Measurements from ENCODE around the gene SYNDIG1L. TPM values are rescaled to one million over a fixed set of nuclear protein-coding genes. Genes with fewer than 3 reads are reported as not detected.

SYNDIG1L gene
- not detected for polyA plus RNA-seq

DNA sequence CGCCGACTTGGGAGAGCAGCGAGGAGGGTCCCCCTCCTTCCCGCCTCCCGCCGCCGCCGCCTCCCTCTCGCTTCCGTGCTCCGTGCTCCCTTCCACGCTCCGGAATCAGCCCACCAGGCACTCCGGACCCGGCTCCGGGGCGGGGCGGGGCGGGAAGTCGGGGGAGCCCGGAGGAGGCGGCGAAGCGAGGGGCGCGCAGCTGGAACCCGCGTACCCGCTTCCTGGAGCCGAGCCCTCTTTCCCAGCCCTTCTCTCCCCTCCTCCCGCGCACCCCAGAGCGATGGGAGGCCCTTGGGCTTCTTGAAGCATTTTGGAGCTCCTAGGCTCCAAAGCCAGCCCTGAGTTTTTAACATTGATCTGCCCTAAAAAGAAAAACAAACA lies at the start of gene SYNDIG1L:
TSS of gene SYNDIG1L (minus strand) at position 9 of the 381 bp plus-strand sequence. CDS start 16,466 bp downstream, outside the sequence.
- DNase-seq = no peak
- Mint-ChIP-seq H3K4me1 (peaks cover 2 to 6% of the 10 kb centered on the region in 2 donors), H3K9me3 (peaks cover 0 to 3% (median 0%) of the 10 kb centered on the region in 6 donors), H3K27me3 (ENCODE audit: low read depth in 3 of 3) (peaks cover 15 to 35% (median 19%) of the 10 kb centered on the region in 3 donors), H3K4me3 (peak within 1 kb of the TSS in 4 of 5 donors; percentile 34 to 77 (median 50)), H3K36me3 (no peaks in the 10 kb centered on the region), H3K27ac (no peak within 1 kb of the TSS)

DNA sequence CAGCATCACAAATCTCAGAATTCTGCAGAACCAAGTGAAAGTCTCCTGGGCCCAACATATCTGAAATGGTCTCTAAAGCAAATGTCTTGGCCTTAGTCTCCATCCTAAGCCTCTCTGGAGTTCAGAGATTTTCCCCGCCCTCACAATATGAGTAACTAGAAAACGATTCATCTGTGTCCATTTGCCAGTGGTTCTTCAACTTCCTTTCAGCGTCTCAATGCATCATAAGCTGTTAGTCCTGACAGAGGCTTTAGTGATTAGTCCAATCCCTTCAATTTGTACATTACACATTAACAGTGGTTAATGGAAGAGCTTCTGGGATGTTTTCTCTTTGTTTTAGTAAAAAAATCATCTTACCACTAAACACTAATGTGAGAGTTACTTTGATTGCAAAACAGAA lies 49.7 kb upstream of the SYNDIG1L start:
- Mint-ChIP-seq H3K36me3 (peaks cover 29 to 41% (median 41%) of the 10 kb centered on the region in 3 donors), H3K4me3 (no peak overlapping the region), H3K4me1 (no peaks in the 10 kb centered on the region), H3K27me3 (ENCODE audit: low read depth in 3 of 3) (peaks cover 0 to 2% (median 0%) of the 10 kb centered on the region in 3 donors), H3K9me3 (no peaks in the 10 kb centered on the region), H3K27ac (no peak overlapping the region)
- DNase-seq = no peak

DNA sequence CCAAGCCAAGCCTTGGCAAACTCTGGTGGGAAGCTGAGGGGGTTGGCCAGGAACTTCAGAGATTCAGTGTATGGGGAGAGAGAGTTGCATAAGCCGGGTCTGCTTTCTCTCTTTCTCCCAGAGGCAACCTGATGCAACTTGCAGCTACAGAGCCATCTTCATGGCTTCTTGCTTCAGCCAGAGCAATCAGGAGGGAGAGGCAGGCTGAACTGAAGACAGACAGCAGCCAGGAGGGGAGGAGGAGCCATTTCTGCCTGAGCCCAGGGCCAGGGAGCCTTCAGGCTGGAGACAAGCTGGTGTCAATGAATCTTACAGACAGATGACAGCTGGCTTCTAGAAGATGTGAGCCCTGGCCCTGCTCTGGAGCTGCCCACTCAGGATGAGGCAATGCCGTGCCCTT lies 48.4 kb upstream of the SYNDIG1L start:
- H3K4me1 Mint-ChIP-seq = no peaks in the 10 kb centered on the region
- DNase-seq = no peak
- peaks cover 21 to 34% (median 29%) of the 10 kb centered on the region in 3 donors for H3K36me3 Mint-ChIP-seq
- H3K9me3 Mint-ChIP-seq = no peaks in the 10 kb centered on the region
- no peak overlapping the region for H3K27ac Mint-ChIP-seq
- H3K4me3 Mint-ChIP-seq = no peak overlapping the region
- peaks cover 0 to 2% (median 0%) of the 10 kb centered on the region in 3 donors for H3K27me3 Mint-ChIP-seq (ENCODE audit: low read depth in 3 of 3)

DNA sequence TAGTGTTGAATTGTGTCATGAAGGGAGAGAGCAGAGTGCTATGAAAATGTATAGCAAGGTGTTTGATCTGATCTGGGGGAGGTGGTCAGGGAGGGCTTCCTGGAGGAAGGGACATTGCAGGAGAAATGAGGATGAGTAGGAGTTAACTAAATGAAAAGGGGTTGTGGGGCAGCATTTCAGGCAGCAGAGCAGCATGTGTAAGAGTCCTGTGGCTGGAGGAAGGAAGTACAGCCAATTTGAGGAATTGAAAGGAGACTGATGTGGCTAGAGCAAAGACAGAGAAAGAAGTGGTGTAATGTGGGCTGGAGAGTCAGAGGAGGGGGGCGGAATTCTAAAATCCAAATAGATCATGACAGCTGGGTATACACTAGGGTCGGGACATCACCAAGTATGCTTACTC lies 46.6 kb upstream of the SYNDIG1L start:
- Mint-ChIP-seq H3K9me3 (no peaks in the 10 kb centered on the region), H3K4me1 (no peaks in the 10 kb centered on the region), H3K4me3 (no peak overlapping the region), H3K36me3 (peaks cover 18 to 24% (median 21%) of the 10 kb centered on the region in 3 donors), H3K27me3 (ENCODE audit: low read depth in 3 of 3) (peaks cover 0 to 2% (median 0%) of the 10 kb centered on the region in 3 donors), H3K27ac (no peak overlapping the region)
- DNase-seq = no peak

DNA sequence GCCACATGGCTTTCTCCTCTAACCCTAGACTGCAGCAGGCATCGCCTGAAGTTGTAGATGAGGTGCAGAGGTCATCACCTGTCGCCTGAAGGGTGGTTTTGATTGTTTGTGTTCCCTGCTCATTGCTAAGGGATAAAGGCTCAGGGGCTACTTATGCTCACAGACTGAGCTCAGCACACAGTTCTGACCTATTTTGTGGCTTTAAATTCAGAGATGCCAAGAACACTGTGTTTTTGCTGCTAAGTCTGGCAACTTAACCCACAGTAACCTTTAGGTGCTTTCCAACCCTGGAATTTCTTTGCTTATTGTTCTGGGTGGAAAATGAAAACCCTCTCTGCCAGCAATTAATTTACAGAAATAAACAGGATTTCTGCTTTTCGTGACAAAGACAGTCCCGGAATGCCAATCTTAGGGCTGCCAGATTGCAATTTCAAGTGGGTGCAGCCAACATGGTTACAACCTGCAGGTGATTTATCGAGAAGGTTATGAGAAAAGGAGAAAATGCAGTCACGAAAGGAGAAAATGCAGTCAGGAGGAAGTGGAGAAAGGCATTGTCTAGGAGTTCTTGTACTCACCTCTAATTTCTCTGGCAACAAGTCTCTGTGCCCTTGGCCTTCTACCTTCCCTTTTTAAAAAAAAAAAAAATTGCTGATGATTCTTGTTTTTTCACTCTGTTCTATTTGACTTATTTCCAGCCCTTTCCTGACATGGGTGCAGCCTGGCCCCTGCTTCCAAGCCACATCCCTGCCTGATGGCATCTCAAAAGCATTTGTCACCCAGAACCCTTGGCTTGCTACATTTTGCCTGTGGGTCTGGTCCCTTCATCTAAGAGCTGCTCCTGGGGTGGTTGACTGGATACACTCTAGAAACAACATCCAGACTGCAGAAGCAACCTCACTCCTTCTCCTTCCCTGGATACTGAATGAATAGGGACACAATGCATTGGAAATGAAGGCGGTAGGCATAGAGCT lies 43.8 kb upstream of the SYNDIG1L start:
- Mint-ChIP-seq H3K9me3 (no peaks in the 10 kb centered on the region), H3K27me3 (ENCODE audit: low read depth in 3 of 3) (no peaks in the 10 kb centered on the region), H3K36me3 (peaks cover 10 to 13% (median 11%) of the 10 kb centered on the region in 3 donors), H3K4me3 (no peak overlapping the region), H3K4me1 (no peaks in the 10 kb centered on the region), H3K27ac (no peak overlapping the region)
- DNase-seq = no peak

DNA sequence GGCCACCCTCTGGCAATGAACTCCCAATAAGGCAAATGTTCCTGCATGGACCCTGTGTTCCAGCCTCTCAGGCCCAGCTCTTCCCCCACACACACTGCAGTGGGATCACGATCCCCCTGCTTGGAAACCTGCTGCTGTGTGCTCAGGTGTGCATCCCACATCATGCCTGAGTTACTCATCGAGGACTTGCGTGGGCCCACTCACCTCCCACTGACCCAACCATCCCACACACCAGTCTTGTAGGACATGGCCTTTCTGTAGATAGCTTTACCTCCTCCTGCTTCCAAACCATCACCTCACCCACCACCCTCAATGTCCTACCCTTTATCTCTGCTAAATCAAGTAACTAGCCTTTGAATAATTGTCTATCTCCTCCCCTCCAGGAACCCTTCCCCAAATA lies 42.5 kb upstream of the SYNDIG1L start:
- Mint-ChIP-seq H3K27me3 (ENCODE audit: low read depth in 3 of 3) (no peaks in the 10 kb centered on the region), H3K9me3 (no peaks in the 10 kb centered on the region), H3K4me1 (no peaks in the 10 kb centered on the region), H3K27ac (no peak overlapping the region), H3K4me3 (no peak overlapping the region), H3K36me3 (peaks cover 10 to 11% (median 11%) of the 10 kb centered on the region in 3 donors)
- no peak for DNase-seq

DNA sequence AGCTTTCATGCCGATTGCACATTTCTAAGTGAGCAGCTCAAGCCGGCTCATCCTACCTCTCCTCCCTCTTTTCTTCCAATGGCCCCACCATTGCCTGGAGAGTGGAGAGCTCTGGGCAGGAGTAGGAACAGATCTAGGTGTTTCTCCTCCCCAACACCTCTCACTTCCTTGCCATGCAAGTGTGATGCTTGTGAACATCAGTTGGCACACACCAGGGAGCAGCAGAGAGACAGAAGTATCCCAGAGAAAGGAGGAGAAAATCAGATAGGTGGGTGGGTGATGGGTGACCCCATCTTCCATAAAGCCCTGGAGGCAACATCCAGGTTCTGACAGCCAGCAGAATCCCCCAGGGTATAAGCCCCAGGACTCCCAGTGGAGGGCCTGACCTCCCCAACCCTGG lies 39.3 kb upstream of the SYNDIG1L start:
- Mint-ChIP-seq H3K36me3 (peaks cover 0 to 4% (median 0%) of the 10 kb centered on the region in 3 donors), H3K4me1 (no peaks in the 10 kb centered on the region), H3K9me3 (peaks cover 0 to 2% (median 0%) of the 10 kb centered on the region in 6 donors), H3K27me3 (ENCODE audit: low read depth in 3 of 3) (peaks cover 0 to 4% (median 0%) of the 10 kb centered on the region in 3 donors), H3K4me3 (no peak overlapping the region), H3K27ac (no peak overlapping the region)
- DNase-seq = no peak

DNA sequence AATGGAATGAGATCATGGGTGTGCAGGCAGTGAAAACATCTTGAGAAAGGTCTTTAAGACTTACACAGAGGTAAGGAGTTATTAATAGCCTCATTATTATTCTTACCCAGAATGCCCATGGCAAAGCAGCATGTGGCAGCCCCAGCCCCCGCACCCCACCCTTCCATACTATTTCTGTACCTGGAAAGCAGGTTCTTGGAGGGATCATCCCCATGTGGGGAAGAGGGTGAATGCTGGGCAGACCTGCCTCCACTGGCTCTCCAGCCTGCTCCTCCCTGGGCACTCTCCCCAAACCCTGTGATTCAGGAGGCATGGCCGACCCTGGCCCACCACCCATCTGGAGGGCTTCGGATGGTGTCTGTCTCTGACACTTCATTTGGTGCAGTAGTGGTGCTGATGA lies 38.8 kb upstream of the SYNDIG1L start:
- Mint-ChIP-seq H3K4me1 (no peaks in the 10 kb centered on the region), H3K36me3 (peaks cover 0 to 4% (median 0%) of the 10 kb centered on the region in 3 donors), H3K27ac (no peak overlapping the region), H3K4me3 (no peak overlapping the region), H3K9me3 (peaks cover 0 to 2% (median 0%) of the 10 kb centered on the region in 6 donors), H3K27me3 (ENCODE audit: low read depth in 3 of 3) (peaks cover 0 to 4% (median 4%) of the 10 kb centered on the region in 3 donors)
- DNase-seq = no peak

DNA sequence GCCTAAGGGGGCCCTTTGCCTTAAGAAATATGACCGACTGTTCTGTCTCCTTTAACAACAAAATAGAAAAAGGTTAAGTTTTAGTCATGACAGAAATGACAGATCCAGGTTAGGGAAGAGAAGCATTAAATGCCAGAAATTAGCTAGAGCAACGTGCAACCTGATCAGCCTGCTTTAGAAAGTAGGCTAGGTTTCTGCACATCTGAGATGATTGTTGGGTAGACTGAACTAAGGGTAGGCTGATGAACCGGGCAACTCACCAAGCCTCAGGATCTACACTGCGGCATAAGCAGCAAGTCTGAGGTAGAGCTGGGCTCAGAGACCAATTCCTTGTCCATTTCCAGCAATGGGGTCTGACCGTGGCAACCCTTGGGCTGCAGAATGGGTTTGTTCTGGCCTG lies 37.7 kb upstream of the SYNDIG1L start:
- H3K36me3 Mint-ChIP-seq = peaks cover 0 to 2% (median 0%) of the 10 kb centered on the region in 3 donors
- no peak overlapping the region for H3K4me3 Mint-ChIP-seq
- DNase-seq = no peak
- H3K4me1 Mint-ChIP-seq = no peaks in the 10 kb centered on the region
- H3K27ac Mint-ChIP-seq = no peak overlapping the region
- H3K27me3 Mint-ChIP-seq (ENCODE audit: low read depth in 3 of 3) = peaks cover 0 to 10% (median 4%) of the 10 kb centered on the region in 3 donors
- peaks cover 0 to 2% (median 0%) of the 10 kb centered on the region in 6 donors for H3K9me3 Mint-ChIP-seq

DNA sequence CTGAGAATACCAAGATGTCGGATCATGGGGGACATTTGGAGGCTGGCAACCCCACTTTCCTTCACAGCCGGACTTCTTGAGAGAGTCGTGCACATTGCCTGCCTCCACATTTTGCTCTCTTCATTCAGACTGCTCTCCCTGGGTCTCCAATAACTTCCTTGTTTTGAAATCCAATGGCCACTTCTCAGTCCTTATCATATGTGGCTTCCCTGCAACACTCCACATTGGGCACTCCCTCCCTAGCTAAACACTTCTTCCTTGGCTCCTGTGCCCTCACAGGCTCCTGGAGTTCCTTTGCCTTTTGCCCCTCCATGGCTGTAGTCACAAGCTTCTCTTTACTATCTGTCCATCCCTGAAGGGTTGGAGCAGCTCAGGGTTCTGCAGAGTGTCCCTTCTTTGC lies 37.0 kb upstream of the SYNDIG1L start:
- Mint-ChIP-seq H3K27ac (peak overlapping the region in 1 of 6 donors; percentile 56), H3K36me3 (no peaks in the 10 kb centered on the region), H3K4me1 (no peaks in the 10 kb centered on the region), H3K9me3 (peaks cover 0 to 2% (median 0%) of the 10 kb centered on the region in 6 donors), H3K27me3 (ENCODE audit: low read depth in 3 of 3) (peaks cover 0 to 12% (median 4%) of the 10 kb centered on the region in 3 donors), H3K4me3 (no peak overlapping the region)
- no peak for DNase-seq

DNA sequence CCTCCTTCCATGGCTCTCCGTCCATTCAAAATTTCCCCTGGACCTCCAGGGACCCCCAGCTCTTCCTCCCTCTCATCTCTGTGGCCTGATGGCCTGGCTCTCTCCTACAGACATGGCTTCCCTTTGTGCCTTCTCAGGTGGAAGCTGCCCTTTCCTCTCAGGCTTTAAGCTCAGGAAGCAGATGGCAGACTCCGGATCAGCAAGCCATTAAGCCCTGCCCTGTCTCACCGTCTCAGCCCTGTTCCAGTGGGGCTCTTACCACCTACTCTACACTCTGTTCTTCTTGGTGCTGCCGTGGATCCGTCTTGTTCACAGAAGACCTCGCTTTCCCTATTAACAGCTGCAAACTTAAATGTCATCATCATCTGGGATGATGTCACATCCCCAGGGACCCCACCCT lies 34.0 kb upstream of the SYNDIG1L start:
- H3K27me3 Mint-ChIP-seq (ENCODE audit: low read depth in 3 of 3) = peaks cover 0 to 13% (median 8%) of the 10 kb centered on the region in 3 donors
- H3K36me3 Mint-ChIP-seq = no peaks in the 10 kb centered on the region
- DNase-seq = no peak
- peaks cover 0 to 2% (median 0%) of the 10 kb centered on the region in 6 donors for H3K9me3 Mint-ChIP-seq
- no peak overlapping the region for H3K27ac Mint-ChIP-seq
- no peaks in the 10 kb centered on the region for H3K4me1 Mint-ChIP-seq
- H3K4me3 Mint-ChIP-seq = no peak overlapping the region

DNA sequence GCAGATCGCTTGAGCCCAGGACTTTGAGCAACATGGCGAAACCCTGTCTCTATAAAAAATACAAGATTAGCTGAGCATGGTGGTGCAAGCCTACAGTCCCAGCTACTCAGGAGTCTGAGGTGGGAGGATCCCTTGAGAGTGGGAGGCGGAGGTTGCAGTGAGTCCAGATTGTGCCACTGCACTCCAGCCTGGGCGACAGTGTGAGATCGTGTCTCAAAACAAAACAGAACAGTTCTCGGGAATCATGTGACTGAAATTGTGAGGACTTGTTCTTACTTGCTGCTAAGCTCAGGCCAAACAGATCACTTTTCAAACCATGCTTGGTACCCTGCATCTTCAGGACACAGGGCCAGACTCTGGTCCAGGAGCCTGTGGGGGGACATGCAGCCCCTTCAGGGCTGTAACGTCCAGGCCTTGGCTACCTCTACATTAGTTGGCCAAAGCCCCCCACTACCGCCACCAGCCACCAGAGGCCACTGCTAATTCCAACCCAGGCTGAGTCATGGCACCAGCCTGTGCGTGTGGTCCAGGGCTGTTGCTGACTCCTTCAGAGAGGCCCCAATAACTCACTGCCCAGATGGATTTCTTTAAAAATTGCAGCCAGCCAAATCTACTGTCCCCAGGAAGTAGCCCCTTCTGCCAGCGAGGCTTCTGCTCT lies 33.4 kb upstream of the SYNDIG1L start:
- no peaks in the 10 kb centered on the region for H3K36me3 Mint-ChIP-seq
- no peak overlapping the region for H3K27ac Mint-ChIP-seq
- peaks cover 0 to 13% (median 8%) of the 10 kb centered on the region in 3 donors for H3K27me3 Mint-ChIP-seq (ENCODE audit: low read depth in 3 of 3)
- H3K4me1 Mint-ChIP-seq = no peaks in the 10 kb centered on the region
- peaks cover 0 to 2% (median 0%) of the 10 kb centered on the region in 6 donors for H3K9me3 Mint-ChIP-seq
- peak in 1 of 3 donors; percentile 6 for DNase-seq
- H3K4me3 Mint-ChIP-seq = no peak overlapping the region

DNA sequence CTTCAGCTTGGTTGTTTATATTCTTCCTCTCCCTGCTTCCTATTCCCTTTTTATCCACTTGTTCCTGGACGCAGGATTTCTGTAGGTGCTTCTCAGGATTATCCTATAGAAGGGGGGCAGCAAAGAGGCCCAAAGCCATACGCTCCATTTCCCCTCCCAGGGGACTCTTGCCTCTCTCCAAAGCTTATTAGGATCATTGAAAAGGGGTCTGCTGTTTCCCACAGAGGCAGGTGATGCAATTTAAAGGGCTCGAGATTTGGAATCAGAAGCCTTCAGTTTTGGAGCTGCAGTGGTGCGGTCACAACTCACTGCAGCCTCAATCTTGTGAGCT lies 31.5 kb upstream of the SYNDIG1L start:
- Mint-ChIP-seq H3K27ac (peak overlapping the region in 1 of 6 donors; percentile 59), H3K9me3 (peaks cover 0 to 2% (median 0%) of the 10 kb centered on the region in 6 donors), H3K4me3 (no peak overlapping the region), H3K4me1 (no peaks in the 10 kb centered on the region), H3K36me3 (no peaks in the 10 kb centered on the region), H3K27me3 (ENCODE audit: low read depth in 3 of 3) (peaks cover 0 to 16% (median 7%) of the 10 kb centered on the region in 3 donors)
- DNase-seq = no peak

Data from immature natural killer cell (primary cell).